ENCODE measurements around the gene ANXA10.
"Not testable (repeated sequence)": the region's sequence is repeated elsewhere in the genome, so short reads cannot be mapped to it uniquely, and the experiment has no call there.

The ANXA10 gene

DNA sequence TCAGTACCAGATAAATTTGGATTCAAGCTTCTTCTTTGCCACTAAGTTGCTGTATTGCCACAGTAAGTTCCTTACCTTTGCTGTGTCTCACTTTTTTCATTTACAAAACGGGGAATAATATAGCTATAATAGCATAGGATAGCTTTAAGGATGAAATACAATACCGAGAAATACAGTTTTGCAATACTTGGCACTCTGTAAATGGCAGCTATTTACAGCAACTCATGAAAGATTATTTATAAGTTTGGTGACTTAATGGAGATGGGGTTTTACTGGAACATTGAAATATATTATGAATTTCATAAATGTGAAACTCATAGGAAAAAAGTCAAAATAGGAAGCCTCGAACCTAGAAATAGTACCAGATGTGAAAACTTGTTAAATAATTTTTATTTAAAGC is 27.6 kb downstream of the ANXA10 start:
- no peak for DNase-seq

DNA sequence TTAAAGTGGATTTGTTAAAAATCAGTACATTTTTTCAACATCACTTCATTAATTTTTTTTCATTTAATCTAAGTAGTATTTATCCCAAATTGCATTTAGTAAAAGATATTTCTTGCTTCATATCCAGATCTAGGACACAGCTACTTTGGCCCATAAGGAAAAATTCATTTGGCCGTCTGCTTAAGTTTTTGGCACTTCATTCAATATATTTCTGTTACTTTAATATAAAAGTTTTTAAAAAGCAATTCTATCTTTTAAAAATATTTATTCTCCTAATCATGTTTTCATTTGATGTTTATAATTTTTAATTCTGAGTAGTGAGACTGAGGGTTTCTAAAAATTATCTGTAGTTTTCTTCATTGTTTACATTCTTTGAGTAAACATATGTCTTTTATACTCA is 28.5 kb downstream of the ANXA10 start:
- DNase-seq, result no peak

DNA sequence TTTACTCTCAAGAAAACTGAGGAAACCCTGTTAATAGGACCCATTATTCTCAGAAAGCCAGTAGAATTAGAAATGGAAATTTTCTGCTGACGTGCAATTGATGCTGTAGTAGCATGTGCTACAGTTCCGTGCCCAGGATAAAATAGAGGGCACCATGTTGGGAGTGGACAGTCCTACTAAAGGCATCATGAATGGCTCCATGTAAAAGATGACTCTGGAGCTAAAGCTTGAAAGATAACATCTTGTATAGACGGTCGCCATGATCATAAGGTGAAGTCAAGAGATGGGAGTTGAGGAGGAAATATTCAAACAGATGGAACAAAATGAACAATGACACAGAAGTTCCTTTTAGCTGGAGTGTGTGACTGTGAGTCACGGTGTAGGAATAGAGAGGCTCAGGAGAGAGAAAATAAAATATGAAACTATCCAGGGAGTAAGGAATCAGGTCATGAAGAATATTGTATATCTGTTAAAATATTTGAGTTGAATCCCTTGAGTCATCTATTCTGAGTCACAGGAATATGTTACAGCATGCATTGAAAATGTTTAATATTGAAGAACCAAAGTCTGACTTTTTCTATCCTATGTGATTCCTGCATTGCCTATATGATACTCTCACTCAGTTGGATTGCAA is 31.8 kb downstream of the ANXA10 start:
- DNase-seq, result no peak

DNA sequence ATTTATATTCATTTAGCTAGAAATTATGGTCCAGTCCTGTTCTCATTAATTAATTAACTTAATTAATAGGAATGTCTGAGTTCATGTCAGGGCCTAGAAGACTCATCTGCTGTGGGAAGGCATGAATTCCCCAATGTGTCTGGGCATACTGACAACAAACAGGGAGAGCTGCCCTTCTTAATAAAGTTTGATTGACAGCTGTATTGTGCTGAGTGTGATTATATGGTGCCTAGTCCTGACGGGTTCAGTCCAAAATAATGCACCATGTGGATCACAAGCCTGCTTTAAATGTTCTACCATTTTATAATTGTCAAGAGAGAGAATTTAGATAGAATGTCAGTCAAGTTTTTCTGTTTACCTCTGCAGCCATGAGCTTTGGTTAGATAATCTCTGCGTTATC is 34.6 kb downstream of the ANXA10 start:
- no peak for DNase-seq

DNA sequence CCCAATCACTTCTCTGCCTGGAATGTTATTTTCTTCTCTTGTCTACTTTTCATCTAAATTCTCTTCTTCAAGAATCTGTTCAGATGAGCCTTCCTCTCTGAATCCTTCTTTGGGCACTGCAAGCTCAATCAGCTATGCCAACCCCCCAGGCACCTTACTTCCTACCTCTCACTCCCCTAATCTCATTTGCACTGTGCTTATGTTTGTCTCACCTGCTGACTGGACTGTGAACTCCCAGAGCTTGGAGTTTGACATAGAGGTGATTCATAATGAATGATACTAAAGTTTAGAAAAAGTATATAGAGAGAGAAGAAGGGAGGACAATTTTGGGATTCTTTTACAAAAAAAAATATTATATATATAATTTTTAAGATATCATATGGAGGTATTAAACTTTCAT is 36.3 kb downstream of the ANXA10 start:
- no peak for DNase-seq

DNA sequence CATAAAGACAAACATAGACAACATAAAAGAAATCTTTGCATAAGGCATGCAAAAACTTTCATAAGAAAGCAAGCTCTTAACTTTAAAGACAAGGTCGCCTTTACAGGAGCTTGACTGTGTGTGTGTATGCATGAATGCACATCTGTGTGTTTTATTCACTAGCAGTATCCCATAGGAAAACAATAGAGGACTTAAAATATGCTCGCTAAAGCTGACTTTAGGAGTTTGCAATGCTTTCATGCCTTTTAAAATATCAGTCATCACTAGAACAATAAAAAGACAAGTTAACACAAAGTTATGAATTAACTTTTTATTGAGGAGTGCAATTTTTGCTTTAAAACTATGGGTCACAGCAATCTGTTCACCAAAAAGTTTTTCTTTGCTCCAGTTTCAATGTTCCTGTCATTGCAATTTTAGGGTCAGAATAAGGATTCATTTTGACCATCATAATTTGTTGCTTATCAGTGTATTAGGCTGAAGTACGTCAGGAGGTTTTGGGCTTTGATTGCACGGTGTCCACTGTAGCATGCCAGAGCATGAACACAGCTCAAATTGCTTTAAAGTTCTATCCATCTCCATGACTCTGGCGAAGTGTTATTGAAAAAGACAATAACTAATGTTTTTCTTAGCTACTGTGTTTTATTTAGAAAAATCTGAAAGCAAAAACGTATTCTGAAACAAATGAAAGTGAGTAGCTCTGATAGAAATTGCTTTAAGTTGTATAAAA is 36.9 kb downstream of the ANXA10 start:
- DNase-seq, result no peak

DNA sequence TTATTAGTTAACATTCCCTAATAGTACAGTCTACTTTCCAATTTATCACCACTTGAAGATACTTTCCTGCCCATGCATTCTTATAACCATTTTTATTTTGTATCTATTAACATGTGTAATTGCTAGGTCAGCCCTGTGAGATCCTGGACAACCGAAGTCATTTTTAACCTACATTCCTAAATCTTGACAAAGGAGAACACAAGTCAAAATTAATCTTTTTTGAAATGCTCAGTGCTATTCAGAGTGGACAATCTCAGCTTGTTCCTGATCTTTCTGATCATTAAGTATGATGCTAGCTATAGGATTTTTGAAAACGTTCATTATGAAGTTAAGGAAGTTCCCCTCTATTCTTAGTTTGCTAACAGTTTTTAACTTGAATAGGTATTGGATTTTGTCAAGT is 37.5 kb downstream of the ANXA10 start:
- no peak for DNase-seq

DNA sequence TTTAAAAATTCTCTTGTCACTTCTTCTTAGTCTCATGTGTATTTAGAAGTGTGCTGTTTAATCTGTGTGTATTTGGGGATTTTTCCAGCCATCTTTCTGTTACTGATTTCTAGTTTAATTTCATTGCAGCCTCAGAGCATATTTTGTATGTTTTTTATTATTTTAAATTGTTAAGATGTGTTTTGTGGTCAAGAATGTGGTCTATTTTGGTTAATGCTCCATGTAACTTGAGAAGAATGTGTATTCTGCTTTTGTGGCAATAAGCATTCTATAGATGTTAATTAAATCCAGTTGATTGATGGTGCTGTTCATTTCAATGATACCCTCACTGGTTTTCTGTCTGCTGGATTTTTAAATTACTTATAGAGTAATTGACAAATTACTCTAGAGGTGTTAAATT is 38.9 kb downstream of the ANXA10 start:
- no peak for DNase-seq

DNA sequence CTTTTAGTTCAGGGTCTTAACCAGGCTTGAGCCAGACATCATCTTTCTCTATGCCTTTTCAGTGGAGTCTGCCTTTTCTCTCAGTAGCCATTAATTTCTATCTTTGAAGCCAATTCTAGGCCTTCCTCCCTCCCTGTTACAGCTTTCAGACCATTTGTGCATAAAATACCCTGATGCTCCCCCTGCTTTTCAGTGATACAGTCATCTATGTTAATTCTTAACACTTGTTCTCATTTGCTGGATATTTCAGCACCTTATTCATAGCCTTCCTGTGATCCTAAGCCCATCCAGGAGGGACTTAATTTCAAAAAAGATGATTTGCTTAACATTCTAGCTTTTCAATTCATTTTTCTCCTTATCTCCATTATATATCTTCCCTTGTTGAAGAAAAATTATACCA is 42.3 kb downstream of the ANXA10 start:
- no peak for DNase-seq

DNA sequence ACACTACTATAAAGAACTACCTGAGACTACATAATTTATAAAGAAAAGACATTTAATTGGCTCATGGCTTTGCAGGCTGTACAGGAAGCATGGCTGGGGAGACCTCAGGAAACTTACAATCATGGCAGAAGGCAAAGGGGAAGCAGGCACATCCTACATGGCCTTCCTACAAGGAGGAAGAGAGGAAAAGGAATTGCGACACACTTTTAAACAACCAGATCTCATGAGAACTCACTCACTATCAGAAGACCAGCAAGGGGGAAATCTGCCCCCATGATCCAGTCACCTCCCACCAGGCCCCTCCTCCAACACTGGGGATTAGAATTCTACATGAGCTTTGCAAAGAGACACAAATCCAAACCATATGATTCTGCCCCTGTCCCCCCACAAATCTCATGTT is 43.5 kb downstream of the ANXA10 start:
- not testable (repeated sequence) for DNase-seq

DNA sequence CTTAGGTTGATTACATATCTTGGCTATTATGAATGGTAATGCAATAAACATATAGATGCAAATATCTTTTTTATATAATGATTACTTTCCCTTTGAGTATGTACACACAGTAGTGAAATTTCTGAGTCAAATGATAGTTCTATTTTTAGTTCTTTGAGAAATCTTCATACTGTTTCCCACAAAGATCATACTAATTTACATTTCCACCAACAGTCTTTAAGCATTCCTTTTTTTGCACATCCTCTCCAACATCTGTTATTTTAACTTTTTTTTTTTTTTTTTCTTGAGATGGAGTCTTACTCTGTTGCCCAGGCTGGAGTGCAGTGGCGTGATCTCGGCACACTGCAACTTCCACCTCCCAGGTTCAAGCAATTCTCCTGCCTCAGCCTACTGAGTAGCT is 45.4 kb downstream of the ANXA10 start:
- DNase-seq, result not testable (repeated sequence)

DNA sequence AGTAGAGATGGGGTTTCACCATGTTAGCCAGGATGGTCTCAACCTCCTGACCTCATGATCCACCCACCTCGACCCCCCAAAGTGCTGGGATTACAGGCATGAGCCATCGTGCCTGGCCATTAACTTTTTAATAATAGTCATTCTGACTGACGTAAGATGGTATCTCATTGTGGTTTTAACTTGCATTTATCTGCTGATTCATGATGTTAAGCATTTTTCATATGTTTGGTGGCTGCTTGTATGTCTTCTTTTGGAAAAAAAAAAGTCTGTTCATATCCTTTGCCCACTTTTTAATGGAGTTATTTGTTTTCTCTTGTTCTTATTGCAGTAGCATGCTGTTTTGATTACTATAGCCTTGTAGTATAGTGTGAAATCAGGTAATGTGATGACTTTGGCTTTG is 45.8 kb downstream of the ANXA10 start:
- no peak for DNase-seq

DNA sequence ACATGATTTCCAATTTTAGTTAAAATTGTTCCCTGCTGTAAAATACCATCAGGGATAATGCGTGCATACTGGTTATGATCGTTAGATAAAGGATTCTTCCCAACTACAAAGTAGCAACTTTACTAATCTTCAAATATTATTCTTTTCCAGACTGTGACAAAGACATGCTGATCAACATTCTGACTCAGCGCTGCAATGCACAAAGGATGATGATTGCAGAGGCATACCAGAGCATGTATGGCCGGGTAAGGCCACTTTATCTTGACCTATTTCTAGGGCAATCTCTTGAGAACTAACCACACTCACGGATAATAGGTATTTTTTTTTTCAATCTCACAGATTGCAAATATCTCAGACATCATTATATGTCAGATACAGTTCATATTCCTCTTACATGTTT is 47.0 kb downstream of the ANXA10 start:
- DNase-seq, result no peak

DNA sequence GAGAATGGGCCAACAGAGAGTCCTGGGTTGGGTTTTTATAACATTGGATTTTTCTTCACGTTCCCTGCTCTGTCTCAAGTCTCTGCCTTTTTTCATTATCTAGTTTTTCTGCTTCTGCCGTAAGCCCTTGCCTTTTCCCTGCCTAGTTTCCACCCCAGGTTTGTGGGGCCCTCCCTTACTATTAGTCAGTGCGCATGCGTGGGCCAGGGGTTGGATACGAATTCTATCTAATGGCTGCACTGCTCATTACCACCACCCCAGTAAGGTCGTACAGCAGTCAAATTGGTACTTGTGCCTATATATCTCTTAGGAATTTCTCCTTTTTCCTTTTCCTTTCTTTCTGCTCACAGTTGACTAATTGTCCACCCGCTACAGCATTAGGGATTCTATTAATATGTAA is 49.4 kb downstream of the ANXA10 start:
- no peak for DNase-seq

DNA sequence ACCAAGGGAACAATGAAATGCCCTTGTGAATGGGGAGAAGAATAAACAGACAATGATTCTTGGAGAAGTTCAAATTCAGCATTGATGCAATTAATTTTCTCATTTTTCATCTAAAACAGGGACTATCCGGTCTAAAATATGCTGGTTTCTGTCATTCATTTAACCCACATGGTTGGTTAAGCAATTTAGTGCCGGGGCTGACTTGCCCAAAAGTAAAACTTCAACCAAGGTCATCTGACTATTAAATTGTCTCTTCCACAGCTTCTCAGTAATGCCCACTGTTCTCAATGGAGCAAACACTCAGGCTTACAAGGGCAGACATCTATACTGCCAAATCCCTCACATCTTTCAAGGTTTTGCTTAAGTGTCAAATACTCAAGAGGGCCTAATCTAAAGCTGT is 51.3 kb downstream of the ANXA10 start:
- peak in 1 of 2 donors; percentile 50 for DNase-seq

DNA sequence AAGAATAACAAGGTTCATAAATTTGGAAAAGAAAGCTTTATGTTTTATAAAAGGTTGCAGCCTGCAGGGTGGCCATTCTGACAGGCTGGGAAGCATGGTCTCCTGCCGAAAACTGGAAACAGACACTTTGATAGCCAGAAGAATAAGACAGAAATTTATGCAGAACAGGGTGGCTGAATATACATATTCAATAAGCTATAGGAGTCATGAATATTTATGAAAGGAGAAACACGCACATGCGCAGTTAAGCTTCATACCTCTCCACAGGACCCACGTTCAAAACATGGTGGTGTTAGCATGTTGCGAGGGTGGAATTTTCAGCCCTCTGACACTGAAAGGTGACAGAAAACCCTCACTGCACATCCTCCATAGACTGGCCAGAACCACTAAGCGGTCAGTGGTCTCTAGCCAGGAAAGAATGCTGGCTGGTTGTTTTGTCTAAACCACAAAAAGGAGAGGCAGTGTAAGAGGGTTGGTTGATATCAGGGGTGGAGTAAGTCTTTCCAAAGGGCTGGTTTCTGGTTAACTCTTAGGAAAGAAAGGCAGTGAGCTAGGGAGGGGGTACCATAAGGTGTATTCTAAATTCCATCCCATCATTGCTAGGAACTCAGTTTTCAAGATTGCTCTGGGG is 58.2 kb downstream of the ANXA10 start:
- no peak for DNase-seq

DNA sequence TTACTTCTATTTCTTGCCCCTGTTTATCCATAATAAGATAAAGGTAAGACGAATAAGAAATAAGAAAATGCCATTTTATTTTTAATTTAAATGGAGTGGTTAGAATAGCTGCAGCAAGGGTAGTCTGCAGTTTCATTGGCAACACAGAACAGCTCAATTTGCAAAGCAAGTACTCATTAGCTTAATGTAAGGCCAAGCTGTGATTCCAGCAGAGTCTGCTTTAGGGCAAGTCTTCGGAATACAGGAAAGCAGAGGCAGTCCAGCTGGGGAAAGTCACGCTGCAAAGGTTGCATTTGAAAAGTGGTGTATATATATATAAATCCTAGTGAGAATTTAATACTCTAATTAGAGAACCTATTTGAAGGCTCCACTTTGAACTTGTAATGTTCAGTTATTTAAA is 59.0 kb downstream of the ANXA10 start:
- DNase-seq, result no peak

DNA sequence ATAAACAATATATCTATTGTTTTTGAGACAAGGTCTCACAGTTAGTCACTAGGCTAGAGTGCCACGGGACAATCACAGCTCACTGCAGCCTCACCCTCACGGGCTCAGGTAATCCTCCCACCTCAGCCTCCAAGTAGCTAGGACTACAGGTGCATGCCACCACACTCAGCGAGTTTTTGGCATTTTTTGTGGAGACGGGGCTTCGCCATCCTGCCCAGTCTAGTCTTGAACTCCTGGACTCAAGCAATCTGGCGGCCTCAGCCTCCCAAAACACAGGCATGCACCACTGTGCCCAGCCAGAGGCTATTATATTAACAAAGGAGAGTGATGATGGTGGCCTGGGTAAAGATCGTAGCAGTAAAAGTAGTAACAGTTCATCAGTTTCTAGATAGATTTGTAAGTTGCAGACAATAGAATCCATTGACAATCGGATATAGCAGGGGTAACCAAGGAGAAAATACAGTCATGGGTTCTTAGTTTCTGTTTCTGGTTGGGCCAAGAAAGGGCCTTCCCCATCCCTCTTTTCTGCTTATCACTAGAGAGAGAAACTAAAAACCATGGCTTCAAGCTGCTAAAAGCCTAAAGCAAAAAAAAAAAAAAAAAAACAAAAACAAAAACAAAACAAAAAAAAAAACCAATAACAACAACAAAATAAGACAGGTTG is 60.6 kb downstream of the ANXA10 start:
- no peak for DNase-seq

DNA sequence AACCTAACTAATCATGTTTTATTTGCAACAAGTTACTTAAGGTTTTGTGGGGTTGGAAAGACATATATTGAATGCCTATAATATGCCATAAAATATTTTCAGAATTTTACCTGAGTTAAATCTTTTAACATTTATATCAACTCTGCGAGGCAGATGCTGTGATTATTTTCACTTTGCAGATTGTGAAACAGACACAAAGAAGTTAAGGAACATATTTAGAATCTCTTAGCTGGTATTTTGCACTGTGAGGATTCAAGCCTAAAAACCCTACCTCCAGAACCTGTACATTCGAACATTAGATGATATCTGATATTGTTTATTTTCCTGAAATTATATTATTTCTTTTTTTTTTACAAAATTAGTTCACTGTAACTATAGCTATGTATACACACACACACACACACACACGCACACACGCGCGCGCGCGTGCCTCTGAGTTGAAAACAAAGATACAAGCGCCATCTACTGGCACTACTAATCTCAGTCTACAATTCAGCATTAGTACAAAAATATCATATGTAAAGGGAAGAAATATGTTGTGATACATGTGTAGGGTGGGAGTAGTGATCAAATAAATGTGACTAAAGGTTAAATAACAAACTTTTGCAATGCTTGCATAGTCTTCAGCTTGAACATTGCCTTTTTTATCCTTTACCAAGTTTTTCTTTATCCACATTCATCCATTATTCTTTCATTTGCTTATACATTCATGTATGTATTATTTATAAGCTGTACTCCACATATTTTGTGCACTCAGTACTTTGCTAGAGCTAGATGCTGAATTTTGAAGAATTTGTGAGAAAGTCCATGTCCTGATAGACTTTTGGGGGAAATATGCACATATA is 61.5 kb downstream of the ANXA10 start:
- DNase-seq, result peak; percentile 39 to 76

DNA sequence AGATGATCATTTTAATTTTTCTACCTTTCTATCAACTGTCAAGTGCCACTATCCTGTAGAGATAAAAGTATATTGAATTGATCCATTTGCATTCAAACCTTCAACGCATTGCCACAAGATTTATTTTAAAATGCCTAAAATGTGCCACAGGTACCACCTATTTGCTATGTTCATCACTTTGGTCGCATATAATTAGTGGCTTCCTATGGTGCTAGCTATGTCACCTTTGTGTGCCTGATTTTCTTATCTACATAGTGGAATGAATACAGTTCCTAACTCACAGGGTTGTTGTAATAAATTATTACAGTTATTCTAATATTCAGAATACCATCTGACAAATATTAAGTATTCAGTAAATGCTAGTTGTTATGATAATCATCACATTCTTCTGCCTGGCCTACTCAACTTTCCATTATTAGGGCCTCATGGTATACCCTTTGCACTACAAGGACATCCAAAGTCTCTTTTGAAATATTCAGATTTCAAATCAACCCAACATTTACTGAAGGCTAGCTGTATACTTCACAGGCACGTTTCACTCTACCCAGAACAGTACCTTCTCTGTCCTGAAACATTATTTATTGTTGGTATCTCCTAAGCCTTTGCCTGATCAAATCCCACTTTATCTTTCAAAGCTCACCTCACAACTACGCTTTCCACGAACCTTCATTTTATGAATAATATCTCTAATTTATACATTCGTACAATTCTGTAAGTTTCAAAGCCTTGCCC is 62.4 kb downstream of the ANXA10 start:
- no peak for DNase-seq

DNA sequence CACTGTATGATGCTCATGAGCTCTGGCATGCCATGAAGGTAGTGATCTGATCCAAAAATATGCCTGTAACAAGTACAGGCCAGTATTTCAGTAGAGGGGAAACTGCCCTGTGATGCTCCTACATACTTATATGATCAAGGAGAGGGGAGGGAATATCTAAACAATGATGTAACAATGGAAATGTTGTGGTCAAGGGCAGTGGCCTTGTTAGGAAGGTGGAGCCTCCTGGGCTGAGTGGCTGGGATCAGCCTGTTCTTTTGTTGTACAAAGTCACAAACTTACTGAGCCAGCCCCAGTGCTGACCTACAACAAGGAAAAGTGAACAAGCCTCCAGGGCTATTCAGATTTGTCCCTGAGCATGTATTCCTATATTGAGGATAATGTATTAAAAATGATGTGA is 70.3 kb downstream of the ANXA10 start:
- no peak for DNase-seq

DNA sequence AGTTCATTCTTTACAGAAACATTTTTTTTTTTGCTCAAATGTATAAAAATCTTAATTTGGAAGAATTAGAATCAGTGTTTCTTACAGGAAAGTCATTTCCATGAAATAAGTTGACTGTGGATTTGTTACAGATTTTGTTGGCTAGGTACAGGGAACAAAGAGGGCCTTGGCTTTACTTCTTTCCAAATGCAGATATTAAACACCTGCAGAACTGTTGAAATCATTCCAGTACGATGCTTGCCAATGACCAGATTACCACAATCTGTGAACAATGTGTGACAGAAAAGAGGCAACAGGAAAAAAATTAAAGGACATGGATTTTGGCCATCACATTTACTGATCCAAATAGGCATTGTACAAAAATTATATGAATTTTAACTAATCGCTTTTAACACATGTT is 70.8 kb downstream of the ANXA10 start:
- DNase-seq, result no peak

Measured in inflammatory macrophage treated with lipopolysaccharide for 1 hour (primary cell).